ENCODE measurements around the gene KRT80.

Gene KRT80

GRCh38 chr12:52195065-52195730 is 3.4 kb upstream of the KRT80 start:
- DNase-seq: peak; percentile 55

DNA sequence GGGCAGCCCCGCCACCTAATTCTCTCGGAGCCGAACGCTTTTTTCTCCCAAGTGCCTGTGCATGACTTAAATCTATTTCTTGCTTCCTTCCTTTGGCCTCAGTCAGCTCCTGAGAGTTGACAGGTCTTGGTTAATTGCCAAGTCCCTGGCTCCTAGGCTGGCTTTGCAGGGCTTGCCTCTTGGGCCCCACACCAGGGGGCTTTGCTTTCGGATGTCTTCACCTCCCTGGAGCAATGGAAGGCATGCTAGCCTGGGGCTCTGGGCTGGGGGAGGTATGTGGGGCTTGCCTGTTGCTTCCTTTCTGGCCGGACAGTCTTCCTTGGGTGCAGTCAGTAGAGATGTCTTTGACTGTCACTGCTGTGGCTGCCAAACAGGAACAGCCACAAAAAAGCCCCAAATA is 2.2 kb upstream of the KRT80 start:
- DNase-seq: no peak

DNA sequence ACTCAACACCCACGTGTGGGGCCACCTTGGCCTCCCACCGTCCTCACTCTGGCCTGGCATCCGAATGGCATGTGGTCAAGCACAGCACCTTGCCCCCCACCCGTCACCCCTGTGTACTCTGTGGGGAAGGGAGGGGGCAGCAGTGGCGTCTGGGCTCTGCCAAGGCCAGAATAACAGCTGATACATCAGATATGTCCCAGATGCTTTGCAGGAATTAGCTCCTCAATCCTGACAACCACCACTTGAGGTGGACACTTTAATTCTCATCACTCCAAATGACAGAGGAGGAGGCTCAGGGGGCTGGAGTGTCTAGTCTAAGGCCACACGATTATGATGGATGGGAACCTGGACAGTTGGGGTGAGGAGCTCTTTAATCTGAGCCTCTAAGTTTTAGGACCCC is 1.7 kb upstream of the KRT80 start:
- no peak for DNase-seq

- DNase-seq: no peak
Observed at GRCh38 chr12:52190860-52191729, 719 bp downstream of the KRT80 start.

- DNase-seq: peak; percentile 60
Observed at GRCh38 chr12:52189376-52190174, 2.2 kb downstream of the KRT80 start.

DNA sequence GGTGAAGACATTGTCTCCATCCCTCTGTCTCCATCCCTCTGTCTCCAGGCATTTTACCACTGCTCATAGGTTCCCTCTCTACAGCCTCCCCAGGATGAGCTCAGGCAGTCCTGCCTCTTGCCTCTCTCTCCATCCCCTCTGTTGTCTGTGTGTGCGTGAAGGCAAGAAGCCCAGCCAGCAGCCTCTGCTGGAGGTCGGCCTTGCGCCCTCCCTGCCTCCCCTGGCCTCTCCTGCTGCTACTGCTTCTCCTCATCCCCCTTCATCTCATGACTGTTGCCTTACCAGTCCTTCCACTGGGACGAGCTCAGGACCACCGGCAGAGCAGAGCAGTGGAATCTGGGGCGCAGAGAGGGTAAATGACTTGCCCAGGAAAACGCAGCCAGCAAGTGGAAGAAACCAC is 3.2 kb downstream of the KRT80 start:
- DNase-seq: no peak

- no peak for DNase-seq
Observed at GRCh38 chr12:52187640-52188039, 4.2 kb downstream of the KRT80 start.

DNA sequence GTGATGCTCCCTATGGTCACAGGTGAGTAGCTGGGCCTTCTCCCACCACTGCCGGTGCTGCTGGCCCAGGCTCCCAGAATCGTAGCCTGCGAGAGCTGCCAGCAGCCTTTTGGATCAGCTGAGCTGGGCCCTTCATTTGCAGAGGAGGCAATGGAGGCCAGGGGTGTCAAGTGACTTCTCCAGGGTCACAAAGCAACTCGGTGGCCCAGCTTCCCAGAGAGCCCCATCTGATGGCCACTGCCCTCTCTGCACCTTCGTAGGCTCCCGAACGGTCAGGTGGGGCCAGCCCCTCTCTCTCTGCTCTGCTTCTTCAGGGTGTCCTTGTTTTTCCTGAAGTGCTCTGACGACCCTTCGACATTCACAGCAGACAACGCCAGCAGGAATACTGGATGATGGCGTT is 4.6 kb downstream of the KRT80 start:
- DNase-seq: no peak

GRCh38 chr12:52186118-52186840 is 5.5 kb downstream of the KRT80 start:
- peak; percentile 13 for DNase-seq

DNA sequence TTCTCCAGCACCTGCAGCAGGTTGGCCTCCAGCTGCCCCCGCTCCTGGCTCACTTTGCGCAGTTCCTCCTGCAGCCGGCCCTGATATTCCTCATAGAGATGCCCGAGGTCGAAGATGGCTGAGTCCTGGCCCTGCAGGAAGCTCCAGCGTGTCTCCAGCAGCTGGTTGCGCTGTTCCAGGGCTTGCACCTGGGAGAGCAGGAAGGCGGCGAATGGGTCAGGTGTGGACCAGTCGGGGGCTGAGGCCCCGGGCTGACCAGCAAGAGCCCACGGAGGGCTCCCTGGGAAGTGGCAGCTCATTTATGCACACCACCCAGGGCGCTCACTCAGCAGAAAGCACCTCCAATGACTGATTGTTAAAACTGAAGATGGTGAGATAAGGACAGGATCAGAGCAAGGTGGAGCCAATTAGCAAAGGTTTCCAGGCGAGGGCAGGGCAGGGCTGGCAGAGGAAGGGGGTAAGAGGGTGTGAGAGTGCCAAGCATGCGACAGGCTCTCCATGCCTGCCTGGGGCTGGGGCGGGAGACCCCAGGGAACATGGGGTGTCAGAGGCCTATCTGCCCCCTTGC is 6.3 kb downstream of the KRT80 start:
- DNase-seq: no peak

DNA sequence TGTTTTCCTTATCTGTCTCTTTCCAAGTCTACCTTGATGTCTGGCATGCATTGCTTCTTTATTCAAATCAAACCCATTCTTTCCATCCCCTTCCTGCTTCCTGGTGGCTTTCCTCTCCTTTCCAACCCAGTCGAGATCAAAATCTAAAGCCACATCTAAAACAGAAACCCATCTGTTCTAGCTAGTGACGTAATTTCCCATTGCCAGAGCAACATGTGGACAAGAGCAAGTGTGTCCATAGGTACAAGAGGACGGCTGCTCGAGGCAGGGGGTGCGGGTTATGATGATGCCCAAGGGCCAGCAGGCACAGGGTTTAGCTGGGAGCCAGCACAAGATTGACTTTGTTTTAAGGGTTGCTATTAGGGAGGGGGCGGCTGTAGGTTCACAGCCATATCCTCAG is 7.0 kb downstream of the KRT80 start:
- DNase-seq: no peak

GRCh38 chr12:52183971-52184370 is 7.8 kb downstream of the KRT80 start:
- no peak for DNase-seq

GRCh38 chr12:52183544-52183910 is 8.3 kb downstream of the KRT80 start:
- no peak for DNase-seq

DNA sequence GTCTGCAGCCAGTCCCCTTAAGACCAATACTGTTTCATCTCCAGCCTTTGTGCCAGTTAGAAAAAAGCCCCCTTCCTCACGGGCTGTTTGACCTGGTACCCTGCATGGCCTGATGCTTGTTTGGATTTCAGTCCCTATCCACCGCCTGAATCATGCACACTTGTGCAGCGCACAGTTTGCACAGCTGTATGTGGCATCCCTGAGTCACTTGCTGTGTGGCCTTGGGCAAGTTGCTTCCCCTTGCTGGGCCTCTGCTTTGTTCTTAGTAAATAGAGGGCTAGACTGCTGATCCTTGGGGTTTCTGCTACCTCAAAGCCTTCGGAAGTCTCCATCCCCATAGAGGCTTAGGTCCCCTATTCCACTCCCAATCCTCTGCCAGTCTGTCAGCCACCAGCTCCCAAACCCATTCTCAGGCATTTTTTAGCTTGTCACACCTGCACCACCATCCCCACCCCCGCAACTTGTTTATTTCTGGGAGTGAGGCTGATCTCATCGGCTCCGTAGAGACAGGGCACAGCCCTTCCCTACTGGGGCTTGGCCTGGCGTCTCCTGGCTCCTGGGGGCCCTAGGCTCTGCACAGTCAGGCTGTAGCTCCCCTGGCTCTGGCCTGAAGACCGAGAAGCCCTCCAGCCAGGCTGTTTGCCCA is 8.8 kb downstream of the KRT80 start:
- no peak for DNase-seq

GRCh38 chr12:52182384-52182783 is 9.4 kb downstream of the KRT80 start:
- no peak for DNase-seq

DNA sequence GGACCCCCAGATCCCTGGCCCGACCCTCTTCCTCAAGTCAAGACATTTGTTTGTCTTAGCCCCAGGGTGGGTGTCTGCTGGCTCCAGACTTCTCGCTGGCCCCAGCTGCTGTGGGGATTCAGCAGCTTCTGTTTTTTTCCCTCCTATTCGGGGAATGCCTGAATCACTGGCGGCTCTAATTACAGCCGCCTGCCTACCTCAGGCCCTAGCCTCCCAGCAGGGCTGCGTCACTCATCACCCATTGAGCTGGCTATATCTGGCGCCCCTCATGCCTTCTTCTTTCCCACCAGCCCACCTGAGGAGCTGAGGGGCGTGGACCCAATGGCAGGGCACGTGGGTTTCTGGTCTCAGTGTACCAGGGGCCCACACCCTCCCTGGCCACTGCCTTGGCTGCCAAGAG is 10.1 kb downstream of the KRT80 start:
- DNase-seq: no peak

- no peak for DNase-seq
Observed at GRCh38 chr12:52180971-52181628, 10.7 kb downstream of the KRT80 start.

DNA sequence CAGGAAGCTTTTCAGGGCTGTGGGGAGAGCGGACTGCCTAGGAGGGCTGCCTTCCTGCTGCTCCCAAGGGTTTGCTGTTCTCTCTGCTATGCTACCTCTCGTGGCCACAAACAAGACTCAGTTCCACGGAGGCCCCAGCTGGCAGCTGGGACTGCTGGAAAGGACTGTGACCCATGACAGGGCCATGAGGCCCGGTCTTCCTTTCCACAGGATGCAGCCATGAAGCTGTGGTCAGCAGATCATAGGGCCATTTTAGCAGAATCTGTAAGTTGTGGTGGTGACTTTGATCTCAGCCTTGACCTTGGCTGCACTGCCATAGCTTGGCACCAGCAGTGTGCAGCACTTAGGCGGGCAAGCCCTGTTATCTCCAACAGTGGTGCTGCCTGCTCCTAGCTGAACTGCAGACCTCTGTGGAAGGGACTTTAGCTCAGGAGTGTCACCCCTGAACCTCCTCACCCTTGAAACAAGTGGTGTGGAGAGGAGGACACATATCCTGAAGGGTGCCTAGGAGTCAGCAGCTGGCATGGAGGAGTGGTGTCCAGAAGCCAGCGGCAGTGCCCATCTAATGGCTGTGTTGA is 12.3 kb downstream of the KRT80 start:
- DNase-seq: no peak

DNA sequence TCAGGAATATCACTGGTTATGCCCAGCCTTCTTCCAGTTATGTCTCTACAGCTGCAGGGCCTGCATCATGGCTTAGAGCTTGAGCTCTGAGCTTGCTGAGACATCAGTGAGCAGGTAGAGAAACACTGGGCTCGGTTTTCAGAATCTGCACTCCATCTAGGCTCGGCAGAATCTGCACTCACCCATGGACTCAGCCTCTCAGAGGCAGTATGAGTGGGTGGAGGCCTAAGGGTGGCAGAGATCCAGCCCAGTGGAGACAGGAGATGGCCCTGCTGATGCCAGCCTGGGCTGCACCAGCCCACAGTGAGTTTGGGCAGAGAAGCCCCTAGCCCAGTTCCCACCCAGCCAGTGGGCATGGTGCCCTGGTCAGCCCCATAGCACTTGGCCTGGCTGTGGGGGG is 12.8 kb downstream of the KRT80 start:
- no peak for DNase-seq

DNA sequence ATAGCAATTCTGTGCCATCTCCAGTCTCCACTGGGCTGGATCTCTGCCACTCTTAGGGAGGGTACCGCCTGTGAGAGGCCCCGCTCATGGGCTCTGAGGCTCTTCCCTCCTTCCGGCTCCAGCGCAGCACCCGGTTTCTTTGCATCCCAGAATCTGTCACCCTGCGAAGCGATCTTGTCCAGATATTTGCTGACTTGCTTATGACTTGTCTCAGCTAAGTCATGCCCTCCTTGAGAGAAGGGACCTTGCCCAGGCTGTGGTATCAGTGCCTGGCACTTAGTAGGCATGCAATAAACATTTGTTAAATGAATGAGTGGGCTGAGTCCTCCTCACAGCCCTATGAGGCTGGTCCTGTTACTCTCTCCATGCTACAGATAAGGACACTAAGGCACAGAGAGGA is 13.4 kb downstream of the KRT80 start:
- DNase-seq: no peak

Measured in MV-4-11 (cell line).